GM12874 (cell line): ENCODE measurements around the gene BPIFB2.

Experiments
- TF ChIP-seq, protein P1 (sequence below): IDR thresholded peaks from 2 replicates; pipeline ENCODE4 v1.5.1; 2011; ENCODE audit warnings: low read depth, mild to moderate bottlenecking, control low read depth, low read length, moderate library complexity; ENCODE audit not compliant: insufficient read depth

BPIFB2 gene

DNA sequence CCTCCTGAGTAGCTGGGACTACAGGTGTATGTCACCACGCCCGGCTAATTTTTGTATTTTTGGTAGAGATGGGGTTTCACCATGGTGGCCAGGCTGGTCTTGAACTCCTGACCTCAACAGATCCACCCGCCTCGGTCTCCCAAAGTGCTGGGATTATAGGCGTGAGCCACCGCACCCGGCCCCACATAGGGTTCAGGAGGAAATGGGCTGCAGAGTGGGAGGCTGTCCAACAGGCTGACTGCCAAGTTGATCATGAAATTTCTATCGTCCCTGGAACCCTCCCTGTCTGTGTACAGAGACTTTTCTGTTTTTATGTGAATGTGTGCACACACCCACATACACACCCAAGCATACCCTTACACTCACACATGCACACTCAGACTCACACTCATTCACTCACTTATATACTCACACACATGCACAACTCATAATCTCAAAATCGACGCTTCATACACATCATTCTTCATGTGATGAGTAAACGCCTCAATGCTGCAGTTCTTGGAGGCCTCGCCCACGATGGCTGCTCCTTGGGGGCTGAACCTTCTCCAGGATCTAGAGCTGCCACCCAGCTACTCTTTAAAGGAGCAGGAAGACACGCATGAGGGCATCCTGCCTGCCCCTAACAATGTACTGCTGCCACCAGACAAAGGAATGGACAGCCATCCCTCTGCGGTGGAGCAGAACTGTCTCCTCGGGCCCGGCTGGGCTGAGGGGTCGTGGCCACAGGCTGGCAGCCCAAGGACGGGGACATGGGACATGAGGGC, 38.8 kb upstream of the BPIFB2 start:
- TF ChIP-seq, protein P1, sequence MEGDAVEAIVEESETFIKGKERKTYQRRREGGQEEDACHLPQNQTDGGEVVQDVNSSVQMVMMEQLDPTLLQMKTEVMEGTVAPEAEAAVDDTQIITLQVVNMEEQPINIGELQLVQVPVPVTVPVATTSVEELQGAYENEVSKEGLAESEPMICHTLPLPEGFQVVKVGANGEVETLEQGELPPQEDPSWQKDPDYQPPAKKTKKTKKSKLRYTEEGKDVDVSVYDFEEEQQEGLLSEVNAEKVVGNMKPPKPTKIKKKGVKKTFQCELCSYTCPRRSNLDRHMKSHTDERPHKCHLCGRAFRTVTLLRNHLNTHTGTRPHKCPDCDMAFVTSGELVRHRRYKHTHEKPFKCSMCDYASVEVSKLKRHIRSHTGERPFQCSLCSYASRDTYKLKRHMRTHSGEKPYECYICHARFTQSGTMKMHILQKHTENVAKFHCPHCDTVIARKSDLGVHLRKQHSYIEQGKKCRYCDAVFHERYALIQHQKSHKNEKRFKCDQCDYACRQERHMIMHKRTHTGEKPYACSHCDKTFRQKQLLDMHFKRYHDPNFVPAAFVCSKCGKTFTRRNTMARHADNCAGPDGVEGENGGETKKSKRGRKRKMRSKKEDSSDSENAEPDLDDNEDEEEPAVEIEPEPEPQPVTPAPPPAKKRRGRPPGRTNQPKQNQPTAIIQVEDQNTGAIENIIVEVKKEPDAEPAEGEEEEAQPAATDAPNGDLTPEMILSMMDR: no peak

DNA sequence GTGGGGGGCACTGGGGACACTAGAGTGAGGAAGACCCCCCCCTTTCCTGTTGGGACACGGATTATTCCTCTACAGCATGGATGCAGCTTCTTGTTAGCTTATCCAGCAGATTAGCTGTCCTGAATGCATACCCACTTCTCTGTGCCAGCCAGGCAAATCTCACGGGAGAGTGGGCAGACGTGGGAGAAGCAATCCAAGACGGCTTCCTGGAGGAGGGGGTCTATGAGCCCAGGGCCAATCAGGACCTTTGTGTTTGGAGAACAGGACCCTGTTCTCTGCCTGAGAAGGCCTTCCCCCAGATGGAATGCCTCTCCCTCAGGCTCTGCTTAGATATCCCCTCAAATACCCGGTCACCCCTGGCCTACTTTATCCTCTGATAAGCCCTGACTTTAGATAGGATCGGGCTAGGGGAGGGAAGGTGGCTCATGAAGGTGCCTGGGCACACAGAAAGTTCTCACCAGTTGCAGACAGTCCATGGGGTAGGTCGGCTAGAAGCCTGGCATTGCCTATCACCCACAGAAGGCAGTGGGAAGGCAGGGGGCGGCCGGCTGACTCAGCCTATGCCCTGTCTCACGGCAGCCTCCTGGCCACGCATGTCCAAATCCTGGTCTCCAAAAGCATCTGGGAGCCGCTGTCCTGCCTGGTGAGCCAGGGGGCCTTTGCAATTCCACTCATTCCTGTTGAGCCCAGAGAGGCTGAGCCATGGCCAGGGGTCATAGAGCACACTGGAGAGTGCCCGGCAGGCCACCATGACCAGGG, 38.0 kb upstream of the BPIFB2 start:
- TF ChIP-seq, protein P1: no peak

DNA sequence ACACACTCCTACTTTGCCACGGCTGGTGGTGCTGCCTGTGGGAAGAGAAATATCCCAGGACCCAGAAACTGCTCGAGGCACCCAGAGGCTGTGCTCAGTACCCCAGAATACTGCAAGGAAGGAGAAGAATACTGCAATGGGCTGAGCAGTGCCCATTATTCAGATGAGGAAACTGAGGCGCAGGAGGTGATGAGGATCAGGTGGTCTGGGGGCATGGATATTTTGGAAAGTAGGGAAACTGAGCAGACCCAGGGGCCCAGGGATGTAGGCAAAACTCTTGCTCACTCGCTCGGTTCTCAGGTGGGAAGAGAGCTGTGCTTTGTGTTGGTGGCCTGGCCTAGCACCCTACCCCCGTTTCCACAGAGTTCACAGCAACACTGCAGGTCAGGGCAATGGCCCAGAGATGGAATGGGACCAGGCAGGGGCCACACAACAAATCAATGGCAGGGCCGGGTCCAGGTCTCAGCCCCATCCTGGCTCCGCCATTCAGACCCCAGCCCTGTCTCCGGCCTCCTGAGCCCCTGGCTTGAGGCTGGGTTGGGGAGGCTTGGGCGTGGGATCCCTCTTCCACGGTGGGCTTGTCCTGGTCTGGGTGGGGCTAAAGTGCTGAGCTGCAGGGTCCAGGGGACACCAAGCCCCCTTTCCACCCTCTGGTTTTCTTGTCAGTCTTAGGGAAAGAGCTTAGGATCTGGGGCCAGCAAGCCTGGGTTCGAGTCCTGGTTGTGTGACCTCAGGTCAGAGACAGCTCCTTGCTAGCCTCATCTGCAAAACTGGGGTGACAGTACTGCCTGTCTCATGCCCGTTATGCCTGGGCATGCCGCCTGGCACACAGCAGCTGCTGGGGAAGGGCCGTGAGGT, 37.2 kb upstream of the BPIFB2 start:
- TF ChIP-seq, protein P1: no peak

DNA sequence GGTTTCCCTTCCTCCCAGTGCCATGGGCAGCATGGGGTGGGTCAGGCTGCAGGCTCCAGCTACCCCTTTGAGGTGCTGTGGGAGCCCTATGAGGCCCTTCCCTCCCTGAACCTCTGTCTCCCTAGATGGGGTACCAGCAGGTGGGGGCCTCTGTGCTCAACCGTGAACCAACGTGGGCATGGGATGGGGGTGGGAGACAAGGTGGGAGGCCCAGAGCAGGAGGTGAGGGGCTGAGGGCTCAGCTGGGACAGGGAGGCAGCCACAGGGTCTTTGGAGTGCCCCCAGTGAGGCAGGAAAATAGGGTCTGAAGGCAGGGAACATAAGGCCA, 36.6 kb upstream of the BPIFB2 start:
- TF ChIP-seq, protein P1: no peak

DNA sequence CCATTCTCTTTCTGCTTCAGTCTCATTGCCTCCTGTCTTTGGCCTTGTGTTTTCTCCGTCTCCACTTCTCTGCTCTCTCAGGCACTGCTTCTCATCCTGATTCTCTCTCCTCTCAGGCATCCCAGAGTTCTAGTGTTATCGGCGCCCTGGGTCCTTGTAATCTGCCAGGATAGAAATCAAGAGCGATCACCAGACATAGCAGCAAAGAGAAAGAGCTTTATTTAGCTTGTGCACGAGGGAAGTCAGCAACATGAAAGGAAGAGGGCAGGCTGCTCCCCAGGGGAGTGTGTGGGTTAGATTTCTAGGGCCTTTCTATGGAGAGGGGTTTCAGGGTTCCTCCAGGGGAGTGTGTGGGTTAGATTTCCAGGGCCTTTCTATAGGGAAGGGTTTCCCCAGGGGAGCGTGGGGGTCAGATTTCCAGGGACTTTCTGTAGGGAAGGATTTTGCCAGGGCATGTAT, 35.8 kb upstream of the BPIFB2 start:
- TF ChIP-seq, protein P1: no peak

DNA sequence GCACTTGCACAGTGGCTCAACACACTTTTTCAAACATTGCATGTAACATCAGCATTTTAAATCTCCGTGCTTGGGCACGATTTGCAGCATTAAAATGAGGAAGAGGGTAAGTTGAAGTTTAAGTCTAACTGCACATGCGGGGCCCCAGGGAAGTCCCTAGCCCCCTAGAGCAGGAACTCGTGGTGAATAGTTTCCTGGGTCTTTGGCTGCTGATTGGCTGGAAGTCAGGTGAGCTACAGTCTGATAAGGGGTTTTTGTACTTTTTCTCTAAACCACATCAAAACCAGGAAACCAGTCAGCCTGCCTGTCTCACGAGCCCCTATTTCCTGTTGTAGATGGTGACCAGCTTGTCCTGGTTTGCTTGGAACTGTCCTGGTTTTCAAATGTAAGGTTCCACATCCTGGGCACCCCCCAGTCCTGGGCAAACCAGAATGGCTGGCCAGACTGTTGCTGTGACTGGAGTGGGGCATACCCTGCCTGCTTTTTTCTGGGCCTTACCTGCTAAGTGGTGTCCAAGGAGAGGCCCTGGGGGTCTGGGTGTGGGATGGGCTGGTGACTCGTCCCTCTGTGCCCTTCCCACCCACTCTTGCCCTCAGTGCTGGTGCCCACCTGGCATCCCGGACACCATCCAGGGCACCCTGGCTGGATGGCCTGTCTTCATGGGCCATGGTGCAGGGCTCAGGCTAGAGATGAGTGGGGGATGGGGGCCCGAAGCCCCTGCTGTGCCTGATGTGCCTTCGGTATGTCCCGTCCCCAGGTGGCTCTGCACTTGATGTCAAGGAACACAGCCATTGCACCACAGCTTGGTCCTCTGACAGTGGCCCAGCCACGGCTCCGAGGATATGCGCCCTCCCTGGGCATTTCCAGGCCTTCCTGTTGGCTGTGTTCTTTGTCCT, 35.1 kb upstream of the BPIFB2 start:
- TF ChIP-seq, protein P1: no peak
